IMR-90 (cell line): ENCODE data around the gene ZNF521. TPM values are rescaled to one million over a fixed set of nuclear protein-coding genes. Genes with fewer than 3 reads are reported as not detected.

Experiments used
- ATAC-seq: fragments of 200-7000 bp; cut with Tn5 transposase; 2 replicates; pipeline ENCODE4 v1.9.1; 2020; ENCODE audit warnings: low read depth, mild to moderate bottlenecking, moderate library complexity
- BruUV-seq: library from RNA; stranded (reverse); fragments of 400-500 nt; replicated peaks from 2 replicates; lab custom pipeline; 2021; lab: Mats Ljungman, UMichigan
- CTCF ChIA-PET: fragments of 300-600 bp; formaldehyde crosslinking; extraction: SDS; loops from one replicate; lab custom pipeline; 2021; ENCODE audit warnings: antibody characterized with exemption; lab: Yijun Ruan, JAX
- POLR2A ChIA-PET: fragments of 300-600 bp; sonication (Branson Sonifier 250); formaldehyde crosslinking; loops from one replicate; lab custom pipeline; 2022; ENCODE audit warnings: antibody characterized with exemption; ENCODE audit not compliant: unreplicated experiment; lab: Charles Lee
- DNase-seq: peaks from one replicate; pipeline ENCODE4 v3.0.0; 2013
- H2AFZ ChIP-seq: replicated peaks from 2 replicates; pipeline ENCODE3; 2013; ENCODE audit warnings: low read length, mild to moderate bottlenecking; ENCODE audit not compliant: poor library complexity
- H2AK5ac ChIP-seq: 2 replicates; pipeline ENCODE4 v1.6.1; 2013; ENCODE audit warnings: low read depth, low read length, inconsistent platforms
- H2AK9ac ChIP-seq: replicated peaks from 2 replicates; pipeline ENCODE3; 2013; ENCODE audit warnings: mild to moderate bottlenecking, low read depth, low read length, moderate library complexity; ENCODE audit not compliant: poor library complexity
- H2BK120ac ChIP-seq: 2 replicates; pipeline ENCODE4 v1.6.1; 2013; ENCODE audit warnings: low read depth, low read length, inconsistent platforms
- H2BK15ac ChIP-seq: 3 replicates; pipeline ENCODE4 v1.6.1; 2013; ENCODE audit warnings: low read depth, low read length, inconsistent platforms
- H2BK20ac ChIP-seq: 2 replicates; pipeline ENCODE4 v1.6.1; 2013; ENCODE audit warnings: low read depth, mild to moderate bottlenecking, inconsistent platforms, low read length, moderate library complexity
- H2BK5ac ChIP-seq: 2 replicates; pipeline ENCODE4 v1.6.1; 2013; ENCODE audit warnings: mild to moderate bottlenecking, low read depth, low read length, inconsistent platforms; ENCODE audit not compliant: poor library complexity, severe bottlenecking
- H3K14ac ChIP-seq: replicated peaks from 2 replicates; pipeline ENCODE4 v1.6.1; 2013; ENCODE audit warnings: low read depth, low read length, inconsistent platforms
- H3K18ac ChIP-seq: 2 replicates; pipeline ENCODE4 v1.6.1; 2013; ENCODE audit warnings: low read depth, low read length, control low read depth
- H3K23ac ChIP-seq: 2 replicates; pipeline ENCODE4 v1.6.1; 2013; ENCODE audit warnings: low read depth, low read length, inconsistent platforms
- H3K27ac ChIP-seq: 2 replicates; pipeline ENCODE4 v1.5.1; 2013; ENCODE audit warnings: mild to moderate bottlenecking, control low read depth, low read length; ENCODE audit not compliant: insufficient read depth
- H3K27me3 ChIP-seq: 2 replicates; pipeline ENCODE4 v1.6.1; 2013; ENCODE audit warnings: low read length; ENCODE audit not compliant: control insufficient read depth, insufficient read depth
- H3K36me3 ChIP-seq: 2 replicates; pipeline ENCODE4 v1.6.1; 2013; ENCODE audit warnings: low read length, mixed read lengths; ENCODE audit not compliant: control insufficient read depth, insufficient read depth
- H3K4ac ChIP-seq: 2 replicates; pipeline ENCODE4 v1.6.1; 2013; ENCODE audit warnings: low read depth, low read length, inconsistent platforms
- H3K4me1 ChIP-seq: 2 replicates; pipeline ENCODE4 v1.6.1; 2013; ENCODE audit warnings: low read length, mixed read lengths; ENCODE audit not compliant: control insufficient read depth, insufficient read depth
- H3K4me2 ChIP-seq: 2 replicates; pipeline ENCODE4 v1.6.1; 2013; ENCODE audit warnings: low read depth, mild to moderate bottlenecking, control low read depth, low read length, moderate library complexity
- H3K4me3 ChIP-seq: 2 replicates; pipeline ENCODE4 v1.5.1; 2013; ENCODE audit warnings: low read depth, mild to moderate bottlenecking, control low read depth, low read length, moderate library complexity; ENCODE audit not compliant: insufficient read depth
- H3K56ac ChIP-seq: 2 replicates; pipeline ENCODE4 v1.6.1; 2013; ENCODE audit warnings: low read length, inconsistent platforms; ENCODE audit not compliant: insufficient read depth; ENCODE audit errors: extremely low read depth
- H3K79me1 ChIP-seq, 2 experiments: 2 replicates each; pipeline ENCODE4 v1.6.1; 2013; ENCODE audit warnings: low read length in 2 of 2, inconsistent platforms in 1 of 2, low read depth in 1 of 2
- H3K9ac ChIP-seq: 2 replicates; pipeline ENCODE4 v1.6.1; 2013; ENCODE audit warnings: low read depth, low read length, control low read depth
- H3K9me1 ChIP-seq: 2 replicates; pipeline ENCODE4 v1.6.1; 2013; ENCODE audit warnings: low read length, inconsistent platforms; ENCODE audit not compliant: insufficient read depth
- H3K9me3 ChIP-seq: 2 replicates; pipeline ENCODE4 v1.6.1; 2013; ENCODE audit warnings: low read length; ENCODE audit not compliant: control insufficient read depth, insufficient read depth
- H4K20me1 ChIP-seq: 2 replicates; pipeline ENCODE4 v1.6.1; 2013; ENCODE audit warnings: low read length, inconsistent platforms; ENCODE audit not compliant: insufficient read depth
- H4K5ac ChIP-seq: 2 replicates; pipeline ENCODE4 v1.6.1; 2013; ENCODE audit warnings: mild to moderate bottlenecking, low read depth, low read length, control low read depth
- H4K8ac ChIP-seq, 2 experiments: 2 replicates each; pipeline ENCODE4 v1.6.1; 2013; ENCODE audit warnings: low read depth in 2 of 2, low read length in 2 of 2, control low read depth in 1 of 2, inconsistent platforms in 1 of 2
- H4K91ac ChIP-seq: 2 replicates; pipeline ENCODE4 v1.6.1; 2013; ENCODE audit warnings: low read depth, low read length, inconsistent platforms; ENCODE audit not compliant: insufficient read depth
- BHLHE40 ChIP-seq: fragments of 150-350 bp; IDR thresholded peaks from 2 replicates; pipeline ENCODE4 v1.6.1; 2016; ENCODE audit warnings: mild to moderate bottlenecking, low read depth, low read length
- CEBPB ChIP-seq: IDR thresholded peaks from 2 replicates; pipeline ENCODE4 v1.6.1; 2012; ENCODE audit warnings: low read depth, low read length, improper control_type of control experiment
- CHD1 ChIP-seq: IDR thresholded peaks from 2 replicates; pipeline ENCODE4 v1.6.1; 2012; ENCODE audit warnings: low read depth, low read length, improper control_type of control experiment
- CTCF ChIP-seq: conservative IDR thresholded peaks from 2 replicates; pipeline ENCODE4 v1.5.1; 2012; ENCODE audit warnings: mild to moderate bottlenecking, low read depth, low read length, improper control_type of control experiment
- ELK1 ChIP-seq: fragments of 150-350 bp; IDR thresholded peaks from 2 replicates; pipeline ENCODE4 v1.6.1; 2016; ENCODE audit warnings: low read depth, mild to moderate bottlenecking, low read length, moderate library complexity, borderline replicate concordance
- FOS ChIP-seq: fragments of 150-350 bp; IDR thresholded peaks from 2 replicates; pipeline ENCODE4 v1.6.1; 2016; ENCODE audit warnings: low read depth, low read length
- MAFK ChIP-seq: IDR thresholded peaks from 2 replicates; pipeline ENCODE4 v1.6.1; 2012; ENCODE audit warnings: low read depth, low read length, improper control_type of control experiment
- MAZ ChIP-seq: IDR thresholded peaks from 2 replicates; pipeline ENCODE4 v1.6.1; 2012; ENCODE audit warnings: low read depth, mild to moderate bottlenecking, low read length, improper control_type of control experiment, moderate library complexity, borderline replicate concordance
- MXI1 ChIP-seq: IDR thresholded peaks from 2 replicates; pipeline ENCODE4 v1.6.1; 2012; ENCODE audit warnings: low read depth, mild to moderate bottlenecking, low read length, moderate library complexity, borderline replicate concordance
- NFE2L2 ChIP-seq: fragments of 150-350 bp; IDR thresholded peaks from 2 replicates; pipeline ENCODE4 v1.6.1; 2016; ENCODE audit warnings: low read depth, mild to moderate bottlenecking, low read length
- POLR2A ChIP-seq: IDR thresholded peaks from 2 replicates; pipeline ENCODE4 v1.6.1; 2012; ENCODE audit warnings: mild to moderate bottlenecking, low read depth, low read length
- RAD21 ChIP-seq: IDR thresholded peaks from 2 replicates; pipeline ENCODE4 v1.6.1; 2012; ENCODE audit warnings: low read length, improper control_type of control experiment
- RCOR1 ChIP-seq: IDR thresholded peaks from 2 replicates; pipeline ENCODE4 v1.6.1; 2012; ENCODE audit warnings: mild to moderate bottlenecking, low read length, improper control_type of control experiment; ENCODE audit not compliant: insufficient replicate concordance
- RFX5 ChIP-seq: IDR thresholded peaks from 2 replicates; pipeline ENCODE4 v1.8.0; 2012; ENCODE audit warnings: low read depth, mild to moderate bottlenecking, low read length, moderate library complexity
- SMC3 ChIP-seq: fragments of 150-350 bp; IDR thresholded peaks from 2 replicates; pipeline ENCODE4 v1.6.1; 2016; ENCODE audit warnings: low read depth, mild to moderate bottlenecking, antibody characterized with exemption, low read length, moderate library complexity
- USF2 ChIP-seq: fragments of 150-350 bp; IDR thresholded peaks from 2 replicates; pipeline ENCODE4 v1.6.1; 2017; ENCODE audit warnings: mild to moderate bottlenecking, antibody characterized with exemption, low read length, low read depth
- WGBS, 2 experiments: methylation state at CpG; one replicate each; pipeline versions ENCODE4 v1.1.5 to v1.1.7; 2013; ENCODE audit warnings: missing lambda C conversion rate in 2 of 2; ENCODE audit not compliant: insufficient read length in 1 of 2; ENCODE audit errors: extremely low coverage in 2 of 2; 5-methylcytosine and 5-hydroxymethylcytosine counted together
- dilution Hi-C: fragments of 300-500 bp; cut with HindIII; formaldehyde crosslinking; loops from one replicate; pipeline ENCODE4 v1.14.3; 2018; ENCODE audit warnings: low sequenced_read_pairs; ENCODE audit not compliant: unreplicated experiment
- in situ Hi-C: fragments of 300-500 bp; cut with MboI; formaldehyde crosslinking; loops from 3 replicates; pipeline ENCODE4 v1.14.3; 2019; ENCODE audit warnings: low sequenced_read_pairs, inconsistent platforms, mixed read lengths
- intact Hi-C: fragments of 100-400 bp; cut with micrococcal nuclease; formaldehyde crosslinking; loops from 2 replicates; pipeline ENCODE4 v1.10.0; 2022
- polyA plus RNA-seq, 3 experiments: library from polyadenylated mRNA; depleted of rRNA; stranded (reverse); fragments of >200 nt; gene quantifications; 2 replicates each; pipeline ENCODE4 v1.2.3, GENCODE V29; 2012; ENCODE audit warnings: low replicate concordance in 1 of 3
- total RNA-seq: library from RNA; depleted of rRNA; stranded (reverse); fragments of >200 nt; gene quantifications from 2 replicates; pipeline ENCODE4 v1.2.3, GENCODE V29; 2012

ZNF521 gene
- total and polyA plus RNA-seq, 2 of the 4 experiments (the other 2 are of a cell fraction), result 21.5 to 59.3 TPM

GRCh38 chr18:25055076-25055475 is 296.9 kb downstream of the ZNF521 start:
- Histone ChIP-seq H2AFZ (no peak overlapping the region), H3K27me3 (no peaks in the 10 kb centered on the region), H3K18ac (no peak overlapping the region), H2AK9ac (no peak overlapping the region), H4K8ac (no peak overlapping the region), H3K36me3 (peaks cover 2% of the 10 kb centered on the region; the same call in 1 of the 2 replicates), H3K4ac (no peak overlapping the region), H2AK5ac (no peak overlapping the region), H2BK15ac (no peak overlapping the region), H3K9me1 (0 out of 2 replicates have a peak, but pooled peaks cover 4% of the 10 kb centered on the region), H2BK120ac (peak overlapping the region; percentile 59; the same call in 1 of the 2 replicates), H4K20me1 (no peaks in the 10 kb centered on the region), H2BK20ac (no peak overlapping the region), H3K9ac (no peak overlapping the region), H3K79me1 (no peaks in the 10 kb centered on the region), H3K4me1 (peaks cover 2% of the 10 kb centered on the region; the same call in 1 of the 2 replicates), H3K56ac (no peak overlapping the region), H4K91ac (no peak overlapping the region), H3K27ac (no peak overlapping the region), H3K9me3 (no peaks in the 10 kb centered on the region), H3K23ac (0 out of 2 replicates have a peak overlapping the region, but pooled peaks have one; percentile 52), H3K4me2 (no peak overlapping the region), H4K5ac (no peak overlapping the region), H3K4me3 (no peak overlapping the region), H2BK5ac (no peak overlapping the region), H3K14ac (no peak overlapping the region)
- intact Hi-C loops (no loop called here), in situ Hi-C loops (no loop called here), dilution Hi-C loops (no loop called here)
- no TSS peak for BruUV-seq
- no peak for TF ChIP-seq NFE2L2
- TF ChIP-seq FOS, result no peak
- no peak for TF ChIP-seq RCOR1
- no peak for TF ChIP-seq MXI1
- no peak for TF ChIP-seq RAD21
- no peak for TF ChIP-seq BHLHE40
- no peak for TF ChIP-seq CHD1
- TF ChIP-seq POLR2A, result no peak
- no peak for TF ChIP-seq CEBPB
- TF ChIP-seq MAFK, result no peak
- TF ChIP-seq SMC3, result no peak
- TF ChIP-seq CTCF, result no peak
- TF ChIP-seq MAZ, result no peak
- no peak for TF ChIP-seq RFX5
- TF ChIP-seq USF2, result no peak
- TF ChIP-seq ELK1, result no peak
- ChIA-PET CTCF (no interaction called here), POLR2A (no interaction called here)
- DNase-seq, result peak; percentile 56
- no peak for ATAC-seq
- WGBS, 2 experiments, result 58% methylated on average over 2 of the region's 4 CpGs; no CpG with 5 or more reads in 1 of the 2 experiments
